ENCODE measurements around the gene TEX35. TPM values are rescaled to one million over a fixed set of nuclear protein-coding genes. Genes with fewer than 3 reads are reported as not detected.

Gene TEX35
- total RNA-seq, 1 experiment from 2014 or later, result not detected

GRCh38 chr1:178486100-178487069, 26.5 kb upstream of the TEX35 start:
- Mint-ChIP-seq H3K4me1 (ENCODE audit: insufficient read depth, unreplicated experiment) (no peaks in the 10 kb centered on the region), H3K4me3 (ENCODE audit: unreplicated experiment) (no peak overlapping the region), H3K36me3 (ENCODE audit: insufficient read depth, unreplicated experiment) (peaks cover 13% of the 10 kb centered on the region), H3K27me3 (ENCODE audit: insufficient read depth, unreplicated experiment) (no peaks in the 10 kb centered on the region), H3K27ac (ENCODE audit: low read depth, unreplicated experiment) (no peak overlapping the region), H3K9me3 (ENCODE audit: unreplicated experiment) (no peaks in the 10 kb centered on the region)
- ChIA-PET CTCF (interaction anchor here (0.6 to 9.3 kb wide), 3 partner anchors 14 to 186 kb away, joined by 3 to 92 read pairs (median 3); no protein-coding TSS in a partner anchor), POLR2A (no interaction called here)
- TF ChIP-seq, protein P1, sequence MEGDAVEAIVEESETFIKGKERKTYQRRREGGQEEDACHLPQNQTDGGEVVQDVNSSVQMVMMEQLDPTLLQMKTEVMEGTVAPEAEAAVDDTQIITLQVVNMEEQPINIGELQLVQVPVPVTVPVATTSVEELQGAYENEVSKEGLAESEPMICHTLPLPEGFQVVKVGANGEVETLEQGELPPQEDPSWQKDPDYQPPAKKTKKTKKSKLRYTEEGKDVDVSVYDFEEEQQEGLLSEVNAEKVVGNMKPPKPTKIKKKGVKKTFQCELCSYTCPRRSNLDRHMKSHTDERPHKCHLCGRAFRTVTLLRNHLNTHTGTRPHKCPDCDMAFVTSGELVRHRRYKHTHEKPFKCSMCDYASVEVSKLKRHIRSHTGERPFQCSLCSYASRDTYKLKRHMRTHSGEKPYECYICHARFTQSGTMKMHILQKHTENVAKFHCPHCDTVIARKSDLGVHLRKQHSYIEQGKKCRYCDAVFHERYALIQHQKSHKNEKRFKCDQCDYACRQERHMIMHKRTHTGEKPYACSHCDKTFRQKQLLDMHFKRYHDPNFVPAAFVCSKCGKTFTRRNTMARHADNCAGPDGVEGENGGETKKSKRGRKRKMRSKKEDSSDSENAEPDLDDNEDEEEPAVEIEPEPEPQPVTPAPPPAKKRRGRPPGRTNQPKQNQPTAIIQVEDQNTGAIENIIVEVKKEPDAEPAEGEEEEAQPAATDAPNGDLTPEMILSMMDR (IDR thresholded peaks at IDR 0.05; ENCODE audit: unreplicated experiment), result no peak
- BruUV-seq (replicated peaks), result no TSS peak
- DNase-seq (ENCODE audit: unreplicated experiment), result no peak
- intact Hi-C loops (cut with micrococcal nuclease), result no loop called here

GRCh38 chr1:178487070-178487615, 25.8 kb upstream of the TEX35 start:
- H3K4me1 Mint-ChIP-seq (ENCODE audit: insufficient read depth, unreplicated experiment), result no peaks in the 10 kb centered on the region
- no peak overlapping the region for H3K27ac Mint-ChIP-seq (ENCODE audit: low read depth, unreplicated experiment)
- intact Hi-C loops (cut with micrococcal nuclease), result no loop called here
- H3K4me3 Mint-ChIP-seq (ENCODE audit: unreplicated experiment), result no peak overlapping the region
- DNase-seq (ENCODE audit: unreplicated experiment), result no peak
- POLR2A ChIA-PET, result interaction anchor here (1.0 kb wide), 1 partner anchor 11 kb away, joined by 3 read pairs; no protein-coding TSS in a partner anchor
- H3K27me3 Mint-ChIP-seq (ENCODE audit: insufficient read depth, unreplicated experiment), result no peaks in the 10 kb centered on the region
- no peaks in the 10 kb centered on the region for H3K9me3 Mint-ChIP-seq (ENCODE audit: unreplicated experiment)
- no TSS peak for BruUV-seq (replicated peaks)
- TF ChIP-seq, protein P1 (IDR thresholded peaks at IDR 0.05; ENCODE audit: unreplicated experiment), result no peak
- H3K36me3 Mint-ChIP-seq (ENCODE audit: insufficient read depth, unreplicated experiment), result peaks cover 13% of the 10 kb centered on the region
- CTCF ChIA-PET, result interaction anchor here (0.6 to 9.3 kb wide), 4 partner anchors 14 to 187 kb away, joined by 3 to 92 read pairs (median 4); no protein-coding TSS in a partner anchor

GRCh38 chr1:178488393-178488792, 24.5 kb upstream of the TEX35 start:
- no peaks in the 10 kb centered on the region for H3K9me3 Mint-ChIP-seq (ENCODE audit: unreplicated experiment)
- TF ChIP-seq, protein P1 (IDR thresholded peaks at IDR 0.05; ENCODE audit: unreplicated experiment), result no peak
- no TSS peak for BruUV-seq (replicated peaks)
- no peaks in the 10 kb centered on the region for H3K27me3 Mint-ChIP-seq (ENCODE audit: insufficient read depth, unreplicated experiment)
- H3K4me1 Mint-ChIP-seq (ENCODE audit: insufficient read depth, unreplicated experiment), result no peaks in the 10 kb centered on the region
- ChIA-PET POLR2A (no interaction called here), CTCF (interaction anchor here (1.0 to 9.3 kb wide), 2 partner anchors 12 to 17 kb away, joined by 4 to 92 read pairs; no protein-coding TSS in a partner anchor)
- DNase-seq (ENCODE audit: unreplicated experiment), result no peak
- H3K27ac Mint-ChIP-seq (ENCODE audit: low read depth, unreplicated experiment), result no peak overlapping the region
- H3K36me3 Mint-ChIP-seq (ENCODE audit: insufficient read depth, unreplicated experiment), result peaks cover 5% of the 10 kb centered on the region
- H3K4me3 Mint-ChIP-seq (ENCODE audit: unreplicated experiment), result no peak overlapping the region
- intact Hi-C loops (cut with micrococcal nuclease), result no loop called here

DNA sequence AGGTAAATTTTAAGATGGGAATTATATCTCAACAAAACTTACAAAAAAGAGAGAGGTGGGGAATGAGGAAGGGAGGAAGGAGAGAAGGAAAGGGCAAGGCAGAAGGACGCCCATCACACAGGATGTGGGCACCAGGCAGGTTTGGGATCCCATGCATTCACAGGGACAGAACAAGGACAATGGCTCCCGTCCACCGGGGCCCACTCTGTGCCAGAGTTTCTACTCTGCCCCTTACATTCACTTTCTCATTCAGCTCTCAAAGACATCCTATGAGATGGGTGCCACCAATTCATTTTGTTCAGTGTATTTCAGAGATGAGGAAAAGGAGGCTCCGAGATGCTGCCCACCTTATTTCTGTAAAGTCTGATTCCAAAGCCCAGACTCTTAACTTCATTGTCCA, 23.5 kb upstream of the TEX35 start:
- H3K9me3 Mint-ChIP-seq (ENCODE audit: unreplicated experiment), result no peaks in the 10 kb centered on the region
- no peak overlapping the region for H3K4me3 Mint-ChIP-seq (ENCODE audit: unreplicated experiment)
- no peak overlapping the region for H3K27ac Mint-ChIP-seq (ENCODE audit: low read depth, unreplicated experiment)
- TF ChIP-seq, protein P1 (IDR thresholded peaks at IDR 0.05; ENCODE audit: unreplicated experiment), result no peak
- POLR2A ChIA-PET, result no interaction called here
- BruUV-seq (replicated peaks), result no TSS peak
- CTCF ChIA-PET, result interaction anchor here (0.7 to 9.3 kb wide), 5 partner anchors 11 to 1781 kb away, joined by 3 to 92 read pairs (median 4); no protein-coding TSS in a partner anchor
- H3K4me1 Mint-ChIP-seq (ENCODE audit: insufficient read depth, unreplicated experiment), result no peaks in the 10 kb centered on the region
- intact Hi-C loops (cut with micrococcal nuclease), result no loop called here
- H3K36me3 Mint-ChIP-seq (ENCODE audit: insufficient read depth, unreplicated experiment), result peaks cover 5% of the 10 kb centered on the region
- DNase-seq (ENCODE audit: unreplicated experiment), result no peak
- no peaks in the 10 kb centered on the region for H3K27me3 Mint-ChIP-seq (ENCODE audit: insufficient read depth, unreplicated experiment)
